ENCODE measurements around the gene ITSN1. TPM values are rescaled to one million over a fixed set of nuclear protein-coding genes. Genes with fewer than 3 reads are reported as not detected.

The ITSN1 gene
- total RNA-seq, 1 donor from 2014 or later = 41.9 TPM

GRCh38 chr21:33937146-33937545 lies 294.8 kb downstream of the ITSN1 start:
- no peak for TF ChIP-seq CTCF (IDR thresholded peaks at IDR 0.05; ENCODE audit: borderline replicate concordance)
- intact Hi-C loops (cut with micrococcal nuclease) = no loop called here
- Histone ChIP-seq H3K36me3 (no peaks in the 10 kb centered on the region), H3K27ac (replicated peaks) (no peak overlapping the region), H3K9me3 (replicated peaks) (no peaks in the 10 kb centered on the region), H3K4me3 (no peak overlapping the region), H3K27me3 (ENCODE audit: low read depth) (no peaks in the 10 kb centered on the region), H3K4me1 (peaks cover 10% of the 10 kb centered on the region)
- DNase-seq = no peak

GRCh38 chr21:33937931-33938339 lies 295.6 kb downstream of the ITSN1 start:
- Histone ChIP-seq H3K4me3 (no peak overlapping the region), H3K27me3 (ENCODE audit: low read depth) (no peaks in the 10 kb centered on the region), H3K9me3 (replicated peaks) (no peaks in the 10 kb centered on the region), H3K27ac (replicated peaks) (no peak overlapping the region), H3K4me1 (peaks cover 5% of the 10 kb centered on the region), H3K36me3 (no peaks in the 10 kb centered on the region)
- intact Hi-C loops (cut with micrococcal nuclease) = no loop called here
- DNase-seq = no peak
- TF ChIP-seq CTCF (IDR thresholded peaks at IDR 0.05; ENCODE audit: borderline replicate concordance) = no peak

GRCh38 chr21:33938381-33938780 lies 296.1 kb downstream of the ITSN1 start:
- intact Hi-C loops (cut with micrococcal nuclease) = no loop called here
- Histone ChIP-seq H3K9me3 (replicated peaks) (no peaks in the 10 kb centered on the region), H3K4me3 (no peak overlapping the region), H3K27me3 (ENCODE audit: low read depth) (no peaks in the 10 kb centered on the region), H3K4me1 (peaks cover 5% of the 10 kb centered on the region), H3K36me3 (no peaks in the 10 kb centered on the region), H3K27ac (replicated peaks) (no peak overlapping the region)
- no peak for DNase-seq
- TF ChIP-seq CTCF (IDR thresholded peaks at IDR 0.05; ENCODE audit: borderline replicate concordance) = no peak

DNA sequence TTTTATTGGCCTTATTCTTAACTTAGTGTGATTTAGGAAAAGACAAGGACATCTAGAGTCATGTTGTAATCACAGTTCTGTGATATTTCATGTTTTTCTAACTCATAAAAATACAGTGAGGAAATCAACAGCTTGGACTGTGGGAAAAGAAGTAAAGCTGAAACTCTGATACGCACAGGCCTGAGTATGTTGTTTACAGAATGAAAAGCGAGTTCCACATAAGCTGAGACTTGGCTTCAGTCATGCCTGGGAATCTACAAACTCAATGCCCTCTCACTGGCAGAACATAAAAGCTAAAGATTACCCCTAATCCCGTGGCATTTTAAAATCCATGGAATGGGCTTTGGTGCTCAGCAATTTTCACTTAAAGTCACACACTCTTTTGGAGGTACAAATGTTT lies 296.9 kb downstream of the ITSN1 start:
- Histone ChIP-seq H3K9me3 (replicated peaks) (peaks cover 1% of the 10 kb centered on the region), H3K4me1 (peaks cover 5% of the 10 kb centered on the region), H3K27me3 (ENCODE audit: low read depth) (no peaks in the 10 kb centered on the region), H3K27ac (replicated peaks) (no peak overlapping the region), H3K4me3 (no peak overlapping the region), H3K36me3 (no peaks in the 10 kb centered on the region)
- no peak for TF ChIP-seq CTCF (IDR thresholded peaks at IDR 0.05; ENCODE audit: borderline replicate concordance)
- no peak for DNase-seq
- intact Hi-C loops (cut with micrococcal nuclease) = no loop called here

DNA sequence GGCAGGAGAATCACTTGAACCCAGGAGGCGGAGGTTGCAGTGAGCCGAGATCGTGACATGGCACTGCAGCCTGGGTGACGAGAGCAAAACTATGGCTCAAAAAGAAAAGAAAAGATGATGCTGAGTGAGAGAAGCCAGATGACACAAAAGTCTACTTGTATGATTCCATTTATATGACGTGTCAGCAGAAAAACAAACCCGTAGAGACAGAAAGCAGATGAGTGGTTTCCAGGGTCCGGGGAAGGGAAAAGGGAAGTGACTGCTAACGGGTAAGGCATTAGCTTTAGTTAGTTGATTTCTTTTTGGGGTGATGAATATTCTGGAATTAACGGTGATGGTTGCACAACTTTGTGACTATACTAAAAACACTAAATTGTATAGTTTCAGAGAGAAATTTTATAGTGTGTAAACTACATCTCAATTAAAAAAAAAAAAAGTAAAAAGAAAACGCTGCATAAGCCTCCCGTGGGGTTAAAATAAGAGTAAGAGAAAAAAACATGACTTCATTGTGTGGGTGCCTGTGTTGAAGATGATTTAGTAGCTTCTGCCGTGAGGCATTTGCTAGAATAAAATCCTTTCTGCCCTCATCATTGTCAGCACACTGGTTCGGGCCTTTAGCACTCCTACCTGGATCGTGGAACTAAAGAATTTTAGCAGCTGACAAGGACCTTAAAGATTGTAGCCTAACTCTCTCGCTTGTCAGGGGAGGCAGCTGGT lies 298.0 kb downstream of the ITSN1 start:
- no peak overlapping the region for H3K4me3 ChIP-seq
- no peak overlapping the region for H3K27ac ChIP-seq (replicated peaks)
- peaks cover 5% of the 10 kb centered on the region for H3K4me1 ChIP-seq
- no peak for DNase-seq
- peaks cover 8% of the 10 kb centered on the region for H3K9me3 ChIP-seq (replicated peaks)
- no peaks in the 10 kb centered on the region for H3K36me3 ChIP-seq
- H3K27me3 ChIP-seq (ENCODE audit: low read depth) = no peaks in the 10 kb centered on the region
- no peak for TF ChIP-seq CTCF (IDR thresholded peaks at IDR 0.05; ENCODE audit: borderline replicate concordance)
- intact Hi-C loops (cut with micrococcal nuclease) = no loop called here
